ENCODE measurements around the gene NTNG2.

NTNG2 gene

GRCh38 chr9:132283863-132284262, 122.0 kb downstream of the NTNG2 start:
- no peak for DNase-seq (ENCODE audit: low read depth in 1 of 2, low spot score in 1 of 2)
- in situ Hi-C loops (cut with HindIII; ENCODE audit: low pct_unique_long_range_greater_than_20kb, low sequenced_read_pairs), result no loop called here
- TF ChIP-seq JUND (IDR thresholded peaks at IDR 0.05; ENCODE audit: low read depth), result no peak

GRCh38 chr9:132287256-132287760, 125.5 kb downstream of the NTNG2 start:
- DNase-seq (ENCODE audit: low read depth in 1 of 2, low spot score in 1 of 2), result peak in 1 of 2 experiments; percentile 73
- no peak for TF ChIP-seq JUND (IDR thresholded peaks at IDR 0.05; ENCODE audit: low read depth)
- in situ Hi-C loops (cut with HindIII; ENCODE audit: low pct_unique_long_range_greater_than_20kb, low sequenced_read_pairs), result no loop called here

- no peak for TF ChIP-seq JUND (IDR thresholded peaks at IDR 0.05; ENCODE audit: low read depth)
- in situ Hi-C loops (cut with HindIII; ENCODE audit: low pct_unique_long_range_greater_than_20kb, low sequenced_read_pairs), result no loop called here
- DNase-seq (ENCODE audit: low read depth in 1 of 2, low spot score in 1 of 2), result no peak
These were observed 126.5 kb downstream of the NTNG2 start for GRCh38 chr9:132288361-132288760.

GRCh38 chr9:132288966-132289365, 127.1 kb downstream of the NTNG2 start:
- in situ Hi-C loops (cut with HindIII; ENCODE audit: low pct_unique_long_range_greater_than_20kb, low sequenced_read_pairs), result no loop called here
- TF ChIP-seq JUND (IDR thresholded peaks at IDR 0.05; ENCODE audit: low read depth), result no peak
- DNase-seq (ENCODE audit: low read depth in 1 of 2, low spot score in 1 of 2), result no peak

GRCh38 chr9:132293145-132293721, 131.4 kb downstream of the NTNG2 start:
- no peak for TF ChIP-seq JUND (IDR thresholded peaks at IDR 0.05; ENCODE audit: low read depth)
- DNase-seq (ENCODE audit: low read depth in 1 of 2, low spot score in 1 of 2), result no peak
- in situ Hi-C loops (cut with HindIII; ENCODE audit: low pct_unique_long_range_greater_than_20kb, low sequenced_read_pairs), result no loop called here
